Panc1 (cell line): ENCODE data around the gene DTWD1. TPM values are rescaled to one million over a fixed set of nuclear protein-coding genes. Genes with fewer than 3 reads are reported as not detected.

ENCODE experiments used
- ATAC-seq: fragments of 200-7000 bp; cut with Tn5 transposase; 2 replicates; pipeline ENCODE4 v1.9.1; 2020; ENCODE audit warnings: mild to moderate bottlenecking, moderate library complexity
- BruUV-seq: library from RNA; stranded (reverse); fragments of 400-500 nt; replicated peaks from 2 replicates; lab custom pipeline; 2021; lab: Mats Ljungman, UMichigan
- CTCF ChIA-PET: fragments of 300-600 bp; sonication (Branson Sonifier 250); formaldehyde crosslinking; loops from one replicate; lab custom pipeline; 2022; ENCODE audit warnings: antibody characterized with exemption; lab: Charles Lee
- POLR2A ChIA-PET: fragments of 300-600 bp; sonication (Branson Sonifier 250); formaldehyde crosslinking; loops from one replicate; lab custom pipeline; 2022; ENCODE audit warnings: antibody characterized with exemption; lab: Charles Lee
- DNase-seq: peaks from one replicate; pipeline ENCODE4 v3.0.0-alpha.2; 2010; ENCODE audit warnings: low read depth, low spot score
- H3K27ac ChIP-seq: 2 replicates; pipeline ENCODE4 v1.5.1; 2011; ENCODE audit warnings: mild to moderate bottlenecking, low read length, inconsistent platforms
- H3K27me3 ChIP-seq: fragments of 200-500 bp; sonication (Bioruptor generic); 2 replicates; pipeline ENCODE4 v1.6.0; 2014; ENCODE audit warnings: low read length, inconsistent platforms; ENCODE audit not compliant: control insufficient read depth, insufficient read depth
- H3K36me3 ChIP-seq: fragments of 200-500 bp; sonication (Bioruptor generic); 2 replicates; pipeline ENCODE4 v1.5.1; 2014; ENCODE audit warnings: inconsistent platforms, mild to moderate bottlenecking, low read length, moderate library complexity; ENCODE audit not compliant: control insufficient read depth, insufficient read depth
- H3K4me1 ChIP-seq: 2 replicates; pipeline ENCODE4 v1.5.1; 2011; ENCODE audit warnings: inconsistent platforms, mild to moderate bottlenecking, low read length, moderate library complexity; ENCODE audit not compliant: control insufficient read depth, insufficient read depth
- H3K4me3 ChIP-seq, 2 experiments: 2 replicates each; pipeline ENCODE4 v1.5.1; 2011 to 2012; ENCODE audit warnings: low read depth in 2 of 2, low read length in 2 of 2, mild to moderate bottlenecking in 2 of 2, inconsistent platforms in 1 of 2, moderate library complexity in 1 of 2
- H3K9me3 ChIP-seq: fragments of 200-500 bp; sonication (Bioruptor generic); 2 replicates; pipeline ENCODE4 v1.5.1; 2014; ENCODE audit warnings: low read depth, mild to moderate bottlenecking, inconsistent platforms, low read length, moderate library complexity; ENCODE audit not compliant: control insufficient read depth, insufficient read depth
- POLR2AphosphoS5 ChIP-seq: IDR thresholded peaks from 2 replicates; pipeline ENCODE4 v1.6.1; 2012; ENCODE audit warnings: mild to moderate bottlenecking, low read depth, low read length, moderate library complexity
- REST ChIP-seq, 2 experiments: IDR thresholded peaks; 2 replicates each; pipeline ENCODE4 v1.6.1; 2011 to 2012; ENCODE audit warnings: low read depth in 2 of 2, control low read depth in 1 of 2, low read length in 1 of 2, mild to moderate bottlenecking in 1 of 2, moderate library complexity in 1 of 2; ENCODE audit not compliant: insufficient read depth in 1 of 2
- SIN3A ChIP-seq: IDR thresholded peaks from 2 replicates; pipeline ENCODE4 v1.6.1; 2012; ENCODE audit warnings: low read depth, mild to moderate bottlenecking, low read length, moderate library complexity, borderline replicate concordance; ENCODE audit not compliant: insufficient read depth
- TCF7L2 ChIP-seq: IDR thresholded peaks from 2 replicates; pipeline ENCODE4 v1.6.1; 2011; ENCODE audit warnings: mild to moderate bottlenecking, low read depth, low read length, inconsistent platforms
- in situ Hi-C: cut with HindIII; loops from 2 replicates; pipeline ENCODE4 v1.10.0; 2016; ENCODE audit warnings: low sequenced_read_pairs, low pct_unique_long_range_greater_than_20kb
- intact Hi-C: fragments of 100-400 bp; cut with micrococcal nuclease; formaldehyde crosslinking; loops from one replicate; pipeline ENCODE4 v1.10.0; 2022; ENCODE audit not compliant: unreplicated experiment
- total RNA-seq: library from RNA; stranded (reverse); gene quantifications from one replicate; pipeline ENCODE4 v1.2.1, GENCODE V29; 2021; ENCODE audit not compliant: unreplicated experiment
- TF ChIP-seq, protein P1 (sequence below): fragments of 450-650 bp; IDR thresholded peaks from 2 replicates; pipeline ENCODE4 v1.5.1; 2017; ENCODE audit warnings: mild to moderate bottlenecking

The DTWD1 gene
- total RNA-seq, 1 experiment from 2014 or later, result 19.8 TPM

DNA sequence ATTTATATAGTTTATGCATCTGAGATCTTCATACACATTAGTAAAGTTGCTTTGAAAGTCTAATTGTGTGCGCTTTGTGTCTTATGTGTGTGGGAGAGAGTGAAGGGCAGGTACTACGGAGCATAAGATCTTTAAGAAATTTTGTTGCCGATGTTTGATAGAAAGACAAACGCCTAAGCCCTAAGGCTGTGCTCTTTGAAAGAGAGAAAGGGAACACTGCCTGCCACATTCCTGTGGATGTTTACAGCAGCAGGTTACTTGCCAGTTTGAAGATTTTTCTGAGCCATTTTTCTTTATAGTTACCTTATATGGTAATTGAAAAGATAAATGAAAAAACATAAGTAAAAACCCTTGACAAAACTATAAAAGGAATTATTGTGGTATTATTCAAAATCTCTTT, 17.0 kb downstream of the DTWD1 start:
- Histone ChIP-seq H3K27ac (no peak overlapping the region), H3K4me1 (no peaks in the 10 kb centered on the region), H3K27me3 (no peaks in the 10 kb centered on the region), H3K9me3 (no peaks in the 10 kb centered on the region), H3K36me3 (peaks cover 5% of the 10 kb centered on the region; the same call in 1 of the 2 replicates), H3K4me3 (no peak overlapping the region)
- CTCF ChIA-PET, result no interaction called here
- DNase-seq (no peak), ATAC-seq (no peak)
- TF ChIP-seq, protein P1, sequence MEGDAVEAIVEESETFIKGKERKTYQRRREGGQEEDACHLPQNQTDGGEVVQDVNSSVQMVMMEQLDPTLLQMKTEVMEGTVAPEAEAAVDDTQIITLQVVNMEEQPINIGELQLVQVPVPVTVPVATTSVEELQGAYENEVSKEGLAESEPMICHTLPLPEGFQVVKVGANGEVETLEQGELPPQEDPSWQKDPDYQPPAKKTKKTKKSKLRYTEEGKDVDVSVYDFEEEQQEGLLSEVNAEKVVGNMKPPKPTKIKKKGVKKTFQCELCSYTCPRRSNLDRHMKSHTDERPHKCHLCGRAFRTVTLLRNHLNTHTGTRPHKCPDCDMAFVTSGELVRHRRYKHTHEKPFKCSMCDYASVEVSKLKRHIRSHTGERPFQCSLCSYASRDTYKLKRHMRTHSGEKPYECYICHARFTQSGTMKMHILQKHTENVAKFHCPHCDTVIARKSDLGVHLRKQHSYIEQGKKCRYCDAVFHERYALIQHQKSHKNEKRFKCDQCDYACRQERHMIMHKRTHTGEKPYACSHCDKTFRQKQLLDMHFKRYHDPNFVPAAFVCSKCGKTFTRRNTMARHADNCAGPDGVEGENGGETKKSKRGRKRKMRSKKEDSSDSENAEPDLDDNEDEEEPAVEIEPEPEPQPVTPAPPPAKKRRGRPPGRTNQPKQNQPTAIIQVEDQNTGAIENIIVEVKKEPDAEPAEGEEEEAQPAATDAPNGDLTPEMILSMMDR, result no peak
- TF ChIP-seq POLR2AphosphoS5, result no peak
- TF ChIP-seq SIN3A, result no peak
- TF ChIP-seq REST (IDR thresholded peaks at IDR 0.05; ENCODE audit: insufficient read depth in 1 of 2, low read depth in 2 of 2, low read length in 1 of 2), result no peak
- TF ChIP-seq TCF7L2, result no peak
- intact Hi-C loops (no loop called here), in situ Hi-C loops (no loop called here)
- POLR2A ChIA-PET, result no interaction called here
- no TSS peak for BruUV-seq

GRCh38 chr15:49644364-49644794, 23.5 kb downstream of the DTWD1 start:
- TF ChIP-seq, protein P1, result no peak
- TF ChIP-seq SIN3A (no peak), TCF7L2 (no peak), POLR2AphosphoS5 (no peak), REST (IDR thresholded peaks at IDR 0.05; ENCODE audit: insufficient read depth in 1 of 2, low read depth in 2 of 2, low read length in 1 of 2) (no peak)
- Histone ChIP-seq H3K9me3 (no peaks in the 10 kb centered on the region), H3K36me3 (no peaks in the 10 kb centered on the region; the same call in 1 of the 2 replicates), H3K4me3 (no peak overlapping the region), H3K27me3 (no peaks in the 10 kb centered on the region), H3K4me1 (no peaks in the 10 kb centered on the region), H3K27ac (no peak overlapping the region)
- BruUV-seq, result no TSS peak
- no peak for DNase-seq
- ATAC-seq, result no peak
- CTCF ChIA-PET, result no interaction called here
- POLR2A ChIA-PET, result no interaction called here
- in situ Hi-C loops, result no loop called here
- intact Hi-C loops, result no loop called here
